Kidney (tissue), 14 donors: ENCODE measurements around the gene PTBP1. TPM values are rescaled to one million over a fixed set of nuclear protein-coding genes. Genes with fewer than 3 reads are reported as not detected.
A peak's percentile ranks its signal among the peaks of the same experiment; 100 is the strongest.

ENCODE experiments used
- DNase-seq, 5 donors: peaks; one replicate each; pipeline ENCODE4 v3.0.0-alpha.2; 2013 to 2020
- FAIRE-seq: peaks from 2 replicates; lab custom pipeline; 2012; peaks lifted over from hg19 to GRCh38; lab: Jason Lieb, UNC
- H3K27ac ChIP-seq, 2 donors: one replicate each; pipeline ENCODE4 v1.7.0; 2013; ENCODE audit warnings: low read depth in 2 of 2, low read length in 2 of 2, inconsistent platforms in 1 of 2
- H3K27me3 ChIP-seq: one replicate; pipeline ENCODE4 v1.7.1; 2013; ENCODE audit warnings: low read length, inconsistent platforms; ENCODE audit not compliant: control insufficient read depth, insufficient read depth
- H3K36me3 ChIP-seq, 3 donors: one replicate each; pipeline versions ENCODE4 v1.7.0 to v1.7.1; 2013; ENCODE audit warnings: low read length in 3 of 3, control low read depth in 1 of 3, inconsistent platforms in 1 of 3; ENCODE audit not compliant: insufficient read depth in 3 of 3, control insufficient read depth in 2 of 3
- H3K4me1 ChIP-seq, 3 donors: one replicate each; pipeline versions ENCODE4 v1.7.0 to v1.7.1; 2013; ENCODE audit warnings: low read length in 3 of 3, inconsistent platforms in 1 of 3, low read depth in 1 of 3; ENCODE audit not compliant: control insufficient read depth in 2 of 3, insufficient read depth in 2 of 3
- H3K4me3 ChIP-seq, 3 donors: one replicate each; pipeline versions ENCODE4 v1.7.0 to v1.8.1; 2013; ENCODE audit warnings: low read length in 3 of 3, control low read depth in 1 of 3, inconsistent platforms in 1 of 3
- H3K9ac ChIP-seq, 3 donors: one replicate each; pipeline versions ENCODE4 v1.7.0 to v1.7.1; 2013; ENCODE audit warnings: low read length in 3 of 3, control low read depth in 1 of 3, inconsistent platforms in 1 of 3
- H3K9me3 ChIP-seq, 3 donors: one replicate each; pipeline versions ENCODE4 v1.7.0 to v1.7.1; 2013; ENCODE audit warnings: low read length in 3 of 3, control low read depth in 1 of 3, inconsistent platforms in 1 of 3; ENCODE audit not compliant: control insufficient read depth in 2 of 3, insufficient read depth in 1 of 3
- CTCF ChIP-seq: IDR thresholded peaks from 3 replicates; pipeline ENCODE4 v1.5.1; 2012; ENCODE audit warnings: mild to moderate bottlenecking, moderate library complexity, borderline replicate concordance; ENCODE audit not compliant: insufficient read depth; ENCODE audit errors: extremely low read depth
- intact Hi-C: fragments of 100-400 bp; cut with DNase I; formaldehyde crosslinking; loops from one replicate; pipeline ENCODE4 v1.11.1; 2022
- polyA plus RNA-seq: library from polyadenylated mRNA; stranded (reverse); fragments of 350-450 nt; fragmentation: Illumina TruSeq; extraction: RNeasy Lipid Tissue Mini Kit (QIAGEN cat#74804); gene quantifications from one replicate; pipeline ENCODE4 v1.2.3, GENCODE V29; 2014; ENCODE audit warnings: low read depth, low replicate concordance; ENCODE audit not compliant: insufficient read depth
- total RNA-seq: library from RNA; stranded (reverse); fragmentation: NEBNext Ultra II Directional; extraction: Animal tissue kit (Norgen Biotek cat#: 25700); gene quantifications from one replicate; pipeline ENCODE4 v1.2.1, GENCODE V29; 2021
- donor health status: control.
- donor health status: control.
- donor health status: control.
- donor health status: control.
- donor health status: control.
- donor health status: DM: yes; HTN: yes; CAD: no.
- donor health status: Normal renal cell carcinoma (clear cell type).

The PTBP1 gene
- total and polyA plus RNA-seq, 2 donors from 2014 or later, result 102 to 339 TPM

GRCh38 chr19:810077-810855 is 13.0 kb downstream of the PTBP1 start:
- FAIRE-seq (no peak), DNase-seq (peak in 2 of 5 donors; percentile 61 to 80)
- Histone ChIP-seq H3K27me3 (no peaks in the 10 kb centered on the region), H3K36me3 (peaks cover 7 to 42% (median 18%) of the 10 kb centered on the region in 3 donors), H3K9me3 (no peaks in the 10 kb centered on the region), H3K4me1 (no peaks in the 10 kb centered on the region), H3K27ac (no peak overlapping the region), H3K9ac (no peak overlapping the region), H3K4me3 (no peak overlapping the region)
- no peak for TF ChIP-seq CTCF
- intact Hi-C loops, result no loop called here

- no peak overlapping the region for H3K27ac ChIP-seq
- H3K9ac ChIP-seq, result no peak overlapping the region
- no peaks in the 10 kb centered on the region for H3K4me1 ChIP-seq
- H3K9me3 ChIP-seq, result no peaks in the 10 kb centered on the region
- peak in 1 of 5 donors; percentile 76 for DNase-seq
- peaks cover 7 to 38% (median 13%) of the 10 kb centered on the region in 3 donors for H3K36me3 ChIP-seq
- no peak overlapping the region for H3K4me3 ChIP-seq
- FAIRE-seq, result no peak
- intact Hi-C loops, result no loop called here
- H3K27me3 ChIP-seq, result no peaks in the 10 kb centered on the region
- no peak for TF ChIP-seq CTCF
These were observed 13.7 kb downstream of the PTBP1 start for GRCh38 chr19:810883-811489.

- Histone ChIP-seq H3K9me3 (no peaks in the 10 kb centered on the region), H3K9ac (no peak overlapping the region), H3K27me3 (no peaks in the 10 kb centered on the region), H3K4me1 (no peaks in the 10 kb centered on the region), H3K4me3 (no peak overlapping the region), H3K36me3 (peaks cover 7 to 33% (median 13%) of the 10 kb centered on the region in 3 donors), H3K27ac (no peak overlapping the region)
- intact Hi-C loops, result no loop called here
- TF ChIP-seq CTCF, result no peak
- no peak for DNase-seq
- no peak for FAIRE-seq
These were observed 14.3 kb downstream of the PTBP1 start for GRCh38 chr19:811506-812048.
